MM.1S (cell line): ENCODE results near the gene NLRC3.
"Not testable (repeated sequence)": the region's sequence is repeated elsewhere in the genome, so short reads cannot be mapped to it uniquely, and the experiment has no call there.

Experiments used
- DNase-seq: peaks from one replicate; pipeline ENCODE4 v3.0.0-alpha.2; 2015
- H2AFZ ChIP-seq: fragments of 300-600 bp; sonication (generic); 2 replicates; pipeline ENCODE4 v1.6.0; 2016; ENCODE audit warnings: antibody characterized with exemption, low read length
- H3F3A ChIP-seq: fragments of 300-600 bp; sonication (generic); 2 replicates; pipeline ENCODE4 v1.6.1; 2016; ENCODE audit warnings: mild to moderate bottlenecking, antibody characterized with exemption, low read length, moderate library complexity, mixed read lengths; ENCODE audit not compliant: insufficient read depth
- H3K27ac ChIP-seq: fragments of 300-600 bp; sonication (generic); 2 replicates; pipeline ENCODE4 v1.5.1; 2016; ENCODE audit warnings: mild to moderate bottlenecking, low read length
- H3K27me3 ChIP-seq: fragments of 300-600 bp; sonication (generic); replicated peaks from 2 replicates; pipeline ENCODE4 v1.6.0; 2016; ENCODE audit warnings: low read length; ENCODE audit not compliant: insufficient read depth
- H3K36me3 ChIP-seq: fragments of 300-600 bp; sonication (generic); replicated peaks from 2 replicates; pipeline ENCODE4 v1.6.1; 2016; ENCODE audit warnings: mild to moderate bottlenecking, low read length, mixed read lengths; ENCODE audit not compliant: insufficient read depth
- H3K4me1 ChIP-seq: fragments of 300-600 bp; sonication (generic); 2 replicates; pipeline ENCODE4 v1.6.1; 2016; ENCODE audit warnings: low read length, mixed read lengths
- H3K4me2 ChIP-seq: fragments of 300-600 bp; sonication (generic); 2 replicates; pipeline ENCODE4 v1.6.0; 2016; ENCODE audit warnings: low read depth, low read length
- H3K4me3 ChIP-seq: fragments of 300-600 bp; sonication (generic); 2 replicates; pipeline ENCODE4 v1.5.1; 2016; ENCODE audit warnings: low read length, mixed read lengths
- H3K79me2 ChIP-seq: fragments of 300-600 bp; sonication (generic); 2 replicates; pipeline ENCODE4 v1.6.1; 2016; ENCODE audit warnings: mixed run types, low read length, mixed read lengths
- H3K9ac ChIP-seq: fragments of 300-600 bp; sonication (generic); 2 replicates; pipeline ENCODE4 v1.6.1; 2016; ENCODE audit warnings: low read length, mixed read lengths
- H3K9me2 ChIP-seq: fragments of 300-600 bp; sonication (generic); replicated peaks from 2 replicates; pipeline ENCODE4 v1.6.1; 2016; ENCODE audit warnings: mild to moderate bottlenecking, low read length, mixed read lengths; ENCODE audit not compliant: insufficient read depth
- H3K9me3 ChIP-seq: fragments of 300-600 bp; sonication (generic); replicated peaks from 2 replicates; pipeline ENCODE4 v1.6.1; 2016; ENCODE audit warnings: mild to moderate bottlenecking, low read length, mixed read lengths; ENCODE audit not compliant: insufficient read depth
- H4K20me1 ChIP-seq: fragments of 300-600 bp; sonication (generic); 2 replicates; pipeline ENCODE4 v1.6.1; 2016; ENCODE audit warnings: mild to moderate bottlenecking, low read length, moderate library complexity, mixed read lengths; ENCODE audit not compliant: insufficient read depth
- CTCF ChIP-seq: fragments of 300-600 bp; sonication (generic); IDR thresholded peaks from 2 replicates; pipeline ENCODE4 v1.5.1; 2016; ENCODE audit warnings: antibody characterized with exemption, low read length, mixed read lengths
- EZH2 ChIP-seq: fragments of 300-600 bp; sonication (generic); optimal IDR thresholded peaks from 2 replicates; pipeline ENCODE3; 2017; ENCODE audit warnings: low read depth, mild to moderate bottlenecking, antibody characterized with exemption, low read length, mixed read lengths
- EZH2phosphoT487 ChIP-seq: fragments of 300-600 bp; sonication (generic); IDR thresholded peaks from 2 replicates; pipeline ENCODE4 v1.6.1; 2018; ENCODE audit warnings: antibody characterized with exemption, low read length

Gene NLRC3

GRCh38 chr16:3530371-3530914, 46.8 kb downstream of the NLRC3 start:
- Histone ChIP-seq H3K79me2 (no peaks in the 10 kb centered on the region), H4K20me1 (no peaks in the 10 kb centered on the region), H3K27me3 (no peaks in the 10 kb centered on the region), H3K4me2 (no peak overlapping the region), H3K9me2 (no peaks in the 10 kb centered on the region), H3F3A (no peaks in the 10 kb centered on the region), H3K9me3 (no peaks in the 10 kb centered on the region), H3K4me3 (no peak overlapping the region), H3K4me1 (no peaks in the 10 kb centered on the region), H3K9ac (no peak overlapping the region), H3K36me3 (no peaks in the 10 kb centered on the region), H3K27ac (no peak overlapping the region), H2AFZ (no peak overlapping the region)
- no peak for TF ChIP-seq EZH2
- DNase-seq: no peak

GRCh38 chr16:3529175-3529574, 48.0 kb downstream of the NLRC3 start:
- no peaks in the 10 kb centered on the region for H3F3A ChIP-seq
- no peak overlapping the region for H3K9ac ChIP-seq
- DNase-seq: no peak
- no peak overlapping the region for H2AFZ ChIP-seq
- H3K36me3 ChIP-seq: no peaks in the 10 kb centered on the region
- H3K27me3 ChIP-seq: no peaks in the 10 kb centered on the region
- H3K4me2 ChIP-seq: no peak overlapping the region
- no peaks in the 10 kb centered on the region for H3K9me2 ChIP-seq
- H3K79me2 ChIP-seq: no peaks in the 10 kb centered on the region
- H3K9me3 ChIP-seq: no peaks in the 10 kb centered on the region
- H3K4me1 ChIP-seq: no peaks in the 10 kb centered on the region
- no peaks in the 10 kb centered on the region for H4K20me1 ChIP-seq
- TF ChIP-seq CTCF (no peak), EZH2phosphoT487 (no peak), EZH2 (no peak)
- no peak overlapping the region for H3K4me3 ChIP-seq
- no peak overlapping the region for H3K27ac ChIP-seq

GRCh38 chr16:3528406-3528805, 48.8 kb downstream of the NLRC3 start:
- Histone ChIP-seq H3K4me1 (no peaks in the 10 kb centered on the region), H2AFZ (no peak overlapping the region), H3F3A (no peaks in the 10 kb centered on the region), H3K9ac (no peak overlapping the region), H4K20me1 (no peaks in the 10 kb centered on the region), H3K27me3 (no peaks in the 10 kb centered on the region), H3K36me3 (no peaks in the 10 kb centered on the region), H3K79me2 (no peaks in the 10 kb centered on the region), H3K27ac (no peak overlapping the region), H3K9me3 (no peaks in the 10 kb centered on the region), H3K4me3 (no peak overlapping the region), H3K4me2 (no peak overlapping the region), H3K9me2 (no peaks in the 10 kb centered on the region)
- DNase-seq: no peak
- TF ChIP-seq EZH2phosphoT487 (no peak), CTCF (no peak), EZH2 (no peak)

- H3K36me3 ChIP-seq, H3K4me1 ChIP-seq, H3K4me3 ChIP-seq, H3K9me2 ChIP-seq, H3K27ac ChIP-seq, H3K27me3 ChIP-seq, H2AFZ ChIP-seq, H4K20me1 ChIP-seq, H3K9me3 ChIP-seq, H3F3A ChIP-seq, H3K4me2 ChIP-seq, H3K9ac ChIP-seq, H3K79me2 ChIP-seq: not testable (repeated sequence)
- TF ChIP-seq CTCF: peak; percentile 51
- DNase-seq: peak; percentile 53
Measured at GRCh38 chr16:3527216-3527829, 49.9 kb downstream of the NLRC3 start.
